ENCODE data around the gene NMD3.

GRCh38 chr3:161220850-161221753 lies at the start of gene NMD3:
- TF ChIP-seq CTCF (conservative IDR thresholded peaks at IDR 0.05; ENCODE audit: low read depth, low read length) (no peak), EZH2 (IDR thresholded peaks at IDR 0.05; ENCODE audit: borderline replicate concordance, low read depth, low read length, poor library complexity, severe bottlenecking) (no peak)

Data from A673 (cell line).